ENCODE measurements around the gene SBF2.

- TF ChIP-seq CTCF (IDR thresholded peaks at IDR 0.05) (no peak), POLR2A (IDR thresholded peaks at IDR 0.05) (no peak)
These were observed 558.1 kb downstream of the SBF2 start for GRCh38 chr11:9735919-9736318.
